Rectal smooth muscle tissue (tissue), 1 donor: ENCODE data around the gene HOXB7.
A peak's percentile ranks its signal among the peaks of the same experiment; 100 is the strongest.

Source experiments
- H3K27ac ChIP-seq: one replicate; pipeline ENCODE4 v1.7.0; 2013; ENCODE audit warnings: low read depth, low read length, inconsistent platforms
- H3K27me3 ChIP-seq: one replicate; pipeline ENCODE4 v1.7.0; 2013; ENCODE audit warnings: low read length; ENCODE audit not compliant: control insufficient read depth, insufficient read depth
- H3K36me3 ChIP-seq: one replicate; pipeline ENCODE4 v1.7.0; 2013; ENCODE audit warnings: low read length; ENCODE audit not compliant: control insufficient read depth, insufficient read depth
- H3K4me1 ChIP-seq: one replicate; pipeline ENCODE4 v1.7.0; 2013; ENCODE audit warnings: low read length; ENCODE audit not compliant: control insufficient read depth, insufficient read depth
- H3K4me3 ChIP-seq: one replicate; pipeline ENCODE4 v1.7.0; 2013; ENCODE audit warnings: low read length
- H3K9ac ChIP-seq: one replicate; pipeline ENCODE4 v1.7.0; 2013; ENCODE audit warnings: low read length

Gene HOXB7

GRCh38 chr17:48615963-48616716, 5.3 kb upstream of the HOXB7 start:
- H3K27ac ChIP-seq: no peak overlapping the region
- H3K9ac ChIP-seq: no peak overlapping the region
- peaks cover 5% of the 10 kb centered on the region for H3K4me1 ChIP-seq
- H3K36me3 ChIP-seq: no peaks in the 10 kb centered on the region
- H3K4me3 ChIP-seq: no peak overlapping the region
- H3K27me3 ChIP-seq: peaks cover 48% of the 10 kb centered on the region

- Histone ChIP-seq H3K27ac (no peak within 1 kb of the TSS), H3K27me3 (peaks cover 43% of the 10 kb centered on the region), H3K4me3 (peak within 1 kb of the TSS; percentile 47), H3K36me3 (no peaks in the 10 kb centered on the region), H3K4me1 (peaks cover 5% of the 10 kb centered on the region), H3K9ac (no peak within 1 kb of the TSS)
Measured at GRCh38 chr17:48615047-48615962, 4.5 kb upstream of the HOXB7 start, which contains the start of gene HOXB8. Gene HOXB8 (minus strand): TSS chr17:48615292. CDS start chr17:48614704, 588 bp downstream.

GRCh38 chr17:48613862-48614694, 3.3 kb upstream of the HOXB7 start:
- H3K4me1 ChIP-seq: peaks cover 5% of the 10 kb centered on the region
- H3K4me3 ChIP-seq: peak overlapping the region; percentile 47
- peaks cover 36% of the 10 kb centered on the region for H3K27me3 ChIP-seq
- no peak overlapping the region for H3K9ac ChIP-seq
- H3K36me3 ChIP-seq: no peaks in the 10 kb centered on the region
- H3K27ac ChIP-seq: no peak overlapping the region

- Histone ChIP-seq H3K27ac (no peak overlapping the region), H3K4me3 (peak overlapping the region; percentile 82), H3K27me3 (peaks cover 32% of the 10 kb centered on the region), H3K9ac (peak overlapping the region; percentile 33), H3K36me3 (no peaks in the 10 kb centered on the region), H3K4me1 (peaks cover 4% of the 10 kb centered on the region)
Measured at GRCh38 chr17:48612854-48613691, 2.3 kb upstream of the HOXB7 start.

- peaks cover 26% of the 10 kb centered on the region for H3K27me3 ChIP-seq
- peak overlapping the region; percentile 82 for H3K4me3 ChIP-seq
- no peak overlapping the region for H3K9ac ChIP-seq
- no peaks in the 10 kb centered on the region for H3K4me1 ChIP-seq
- no peaks in the 10 kb centered on the region for H3K36me3 ChIP-seq
- no peak overlapping the region for H3K27ac ChIP-seq
Measured at GRCh38 chr17:48612456-48612853, 1.6 kb upstream of the HOXB7 start.

- Histone ChIP-seq H3K9ac (no peak overlapping the region), H3K36me3 (no peaks in the 10 kb centered on the region), H3K27ac (no peak overlapping the region), H3K27me3 (peaks cover 21% of the 10 kb centered on the region), H3K4me1 (no peaks in the 10 kb centered on the region), H3K4me3 (peak overlapping the region; percentile 82)
Measured at GRCh38 chr17:48611681-48612455, 1.1 kb upstream of the HOXB7 start.

GRCh38 chr17:48611213-48611612, 396 bp upstream of the HOXB7 start:
- peak overlapping the region; percentile 82 for H3K4me3 ChIP-seq
- H3K27me3 ChIP-seq: peaks cover 15% of the 10 kb centered on the region
- H3K9ac ChIP-seq: peak overlapping the region; percentile 10
- no peaks in the 10 kb centered on the region for H3K36me3 ChIP-seq
- peak overlapping the region; percentile 74 for H3K27ac ChIP-seq
- no peaks in the 10 kb centered on the region for H3K4me1 ChIP-seq

- peaks cover 19% of the 10 kb centered on the region for H3K27me3 ChIP-seq
- H3K4me1 ChIP-seq: no peaks in the 10 kb centered on the region
- H3K9ac ChIP-seq: no peak overlapping the region
- peak overlapping the region; percentile 19 for H3K27ac ChIP-seq
- peak overlapping the region; percentile 82 for H3K4me3 ChIP-seq
- no peaks in the 10 kb centered on the region for H3K36me3 ChIP-seq
Measured at GRCh38 chr17:48609759-48610281, 997 bp downstream of the HOXB7 start.

GRCh38 chr17:48609033-48609432, 1.8 kb downstream of the HOXB7 start:
- Histone ChIP-seq H3K4me3 (no peak overlapping the region), H3K27me3 (peaks cover 15% of the 10 kb centered on the region), H3K4me1 (no peaks in the 10 kb centered on the region), H3K36me3 (no peaks in the 10 kb centered on the region), H3K27ac (no peak overlapping the region), H3K9ac (no peak overlapping the region)

- Histone ChIP-seq H3K9ac (no peak overlapping the region), H3K36me3 (no peaks in the 10 kb centered on the region), H3K4me3 (no peak overlapping the region), H3K27ac (no peak overlapping the region), H3K4me1 (no peaks in the 10 kb centered on the region), H3K27me3 (peaks cover 14% of the 10 kb centered on the region)
Measured at GRCh38 chr17:48608494-48608834, 2.4 kb downstream of the HOXB7 start.
